SU-DHL-6 (cell line): ENCODE results near the gene NEGR1.

Experiments
- CTCF ChIP-seq: fragments of 200-600 bp; sonication (generic); IDR thresholded peaks from one replicate; pipeline ENCODE4 v1.5.1; 2017; ENCODE audit warnings: antibody characterized with exemption, mild to moderate bottlenecking, low read length, moderate library complexity; ENCODE audit not compliant: insufficient read depth, poor library complexity, severe bottlenecking
- EZH2phosphoT487 ChIP-seq: fragments of 200-600 bp; sonication (generic), shearing (Covaris generic); conservative IDR thresholded peaks from 2 replicates; pipeline ENCODE4 v1.6.1; 2018; ENCODE audit warnings: mild to moderate bottlenecking, antibody characterized with exemption, low read length, moderate library complexity, mixed read lengths

DNA sequence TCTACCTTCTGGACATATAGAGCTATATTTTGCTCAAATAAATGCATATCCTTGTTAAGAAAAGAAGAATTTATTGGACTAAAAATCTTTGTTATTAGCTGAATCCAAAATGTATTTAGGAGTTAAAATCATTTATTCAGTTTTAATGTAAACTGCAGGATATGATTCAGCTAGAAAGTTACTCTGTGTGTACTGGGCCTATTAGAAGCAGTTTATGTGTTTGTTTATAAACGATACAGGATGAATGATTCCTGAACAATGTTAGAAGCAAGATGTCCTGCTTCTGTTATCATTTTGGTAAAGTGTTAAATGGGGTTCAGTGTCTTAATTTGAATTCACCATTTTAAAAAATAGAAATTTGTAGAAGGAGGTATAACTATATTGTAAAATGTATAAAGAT is 652.3 kb downstream of the NEGR1 start:
- no peak for TF ChIP-seq CTCF
- TF ChIP-seq EZH2phosphoT487 = no peak
